ENCODE data around the gene LMO4.

DNA sequence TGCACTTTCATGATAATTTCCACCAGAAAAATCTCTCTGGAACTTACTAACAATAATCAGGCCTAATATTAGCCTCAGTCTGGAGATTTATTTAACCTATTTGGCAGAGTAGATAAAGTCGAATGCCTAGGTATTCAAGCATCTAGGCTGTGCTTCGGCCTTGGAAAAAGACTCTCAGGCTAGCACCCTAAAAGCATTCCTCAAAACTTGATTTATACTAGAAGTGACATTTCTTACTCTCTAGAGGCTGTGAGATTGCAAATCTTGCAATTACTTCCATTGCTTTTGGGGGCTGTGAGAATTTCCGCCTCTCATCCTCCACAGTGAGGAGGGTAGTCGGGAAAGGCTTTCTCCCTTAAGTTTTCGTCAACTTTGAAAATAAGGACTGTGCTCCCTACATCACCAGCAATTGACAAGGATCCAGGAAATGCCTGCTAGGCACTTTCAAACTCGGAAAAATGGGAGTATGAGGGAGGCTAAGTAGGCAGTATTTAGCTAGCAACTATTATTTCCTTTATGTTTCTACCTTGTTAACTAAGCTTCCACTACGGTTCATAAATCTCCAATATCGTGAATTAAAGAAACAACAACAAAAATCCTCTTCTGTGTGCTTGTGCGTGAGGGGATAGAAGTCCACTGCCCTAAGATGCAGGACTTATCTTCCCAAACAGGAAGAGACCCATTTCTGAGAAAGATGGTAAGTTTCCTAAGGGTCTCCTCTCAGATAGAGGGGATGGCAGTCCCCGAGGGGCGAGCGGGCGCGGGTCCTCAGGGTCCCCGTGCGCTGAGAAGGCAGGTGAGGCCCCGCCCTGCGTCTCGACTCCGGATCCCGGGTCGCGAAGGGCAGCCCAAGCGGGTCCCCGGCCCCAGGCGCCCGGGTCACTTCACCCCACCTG is 1.1 kb upstream of the LMO4 start:
- TF ChIP-seq, protein P1, sequence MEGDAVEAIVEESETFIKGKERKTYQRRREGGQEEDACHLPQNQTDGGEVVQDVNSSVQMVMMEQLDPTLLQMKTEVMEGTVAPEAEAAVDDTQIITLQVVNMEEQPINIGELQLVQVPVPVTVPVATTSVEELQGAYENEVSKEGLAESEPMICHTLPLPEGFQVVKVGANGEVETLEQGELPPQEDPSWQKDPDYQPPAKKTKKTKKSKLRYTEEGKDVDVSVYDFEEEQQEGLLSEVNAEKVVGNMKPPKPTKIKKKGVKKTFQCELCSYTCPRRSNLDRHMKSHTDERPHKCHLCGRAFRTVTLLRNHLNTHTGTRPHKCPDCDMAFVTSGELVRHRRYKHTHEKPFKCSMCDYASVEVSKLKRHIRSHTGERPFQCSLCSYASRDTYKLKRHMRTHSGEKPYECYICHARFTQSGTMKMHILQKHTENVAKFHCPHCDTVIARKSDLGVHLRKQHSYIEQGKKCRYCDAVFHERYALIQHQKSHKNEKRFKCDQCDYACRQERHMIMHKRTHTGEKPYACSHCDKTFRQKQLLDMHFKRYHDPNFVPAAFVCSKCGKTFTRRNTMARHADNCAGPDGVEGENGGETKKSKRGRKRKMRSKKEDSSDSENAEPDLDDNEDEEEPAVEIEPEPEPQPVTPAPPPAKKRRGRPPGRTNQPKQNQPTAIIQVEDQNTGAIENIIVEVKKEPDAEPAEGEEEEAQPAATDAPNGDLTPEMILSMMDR (IDR thresholded peaks at IDR 0.05) = no peak
- TF ChIP-seq POLR2A (IDR thresholded peaks at IDR 0.05) = no peak

Measured in adrenal gland (tissue), 5 donors.